GM12878 (cell line): ENCODE results near the gene RERE. TPM values are rescaled to one million over a fixed set of nuclear protein-coding genes. Genes with fewer than 3 reads are reported as not detected.

Source experiments
- ATF7 ChIP-seq: fragments of 450-650 bp; IDR thresholded peaks from 2 replicates; pipeline ENCODE4 v1.6.1; 2016; ENCODE audit warnings: low read depth, mild to moderate bottlenecking
- BCL11A ChIP-seq: IDR thresholded peaks from 2 replicates; pipeline ENCODE4 v1.6.1; 2011; ENCODE audit warnings: low read depth, low read length
- ETV6 ChIP-seq, 2 experiments: fragments of 450-650 bp in 1 of 2; IDR thresholded peaks in 1 of 2; conservative IDR thresholded peaks in 1 of 2; 2 replicates each; pipeline ENCODE4 v1.6.1; 2014; ENCODE audit warnings: antibody characterized with exemption in 1 of 2, borderline replicate concordance in 1 of 2, low read depth in 1 of 2, mild to moderate bottlenecking in 1 of 2, moderate library complexity in 1 of 2
- GATAD2B ChIP-seq: fragments of 450-650 bp; conservative IDR thresholded peaks from 2 replicates; pipeline ENCODE4 v1.6.1; 2017; ENCODE audit warnings: low read depth, mild to moderate bottlenecking, moderate library complexity
- HDGF ChIP-seq: fragments of 450-650 bp; IDR thresholded peaks from 2 replicates; pipeline ENCODE4 v1.6.1; 2016; ENCODE audit warnings: antibody characterized with exemption
- KLF5 ChIP-seq: fragments of 450-650 bp; IDR thresholded peaks from 2 replicates; pipeline ENCODE4 v1.6.1; 2014; ENCODE audit warnings: mild to moderate bottlenecking; ENCODE audit not compliant: partially characterized antibody
- MTA2 ChIP-seq: fragments of 450-650 bp; IDR thresholded peaks from 2 replicates; pipeline ENCODE4 v1.6.1; 2016; ENCODE audit warnings: low read depth, mild to moderate bottlenecking, moderate library complexity
- MTA3 ChIP-seq: IDR thresholded peaks from 2 replicates; pipeline ENCODE4 v1.6.1; 2012; ENCODE audit warnings: low read length, inconsistent platforms, borderline replicate concordance
- MYB ChIP-seq: fragments of 150-350 bp; IDR thresholded peaks from 2 replicates; pipeline ENCODE4 v1.6.1; 2014; ENCODE audit warnings: mild to moderate bottlenecking, low read depth, low read length, borderline replicate concordance
- NR2F1 ChIP-seq: fragments of 450-650 bp; conservative IDR thresholded peaks from 2 replicates; pipeline ENCODE4 v1.6.1; 2017; ENCODE audit warnings: mild to moderate bottlenecking
- RAD51 ChIP-seq: fragments of 450-650 bp; IDR thresholded peaks from 2 replicates; pipeline ENCODE4 v1.6.1; 2016; ENCODE audit warnings: moderate library complexity, mild to moderate bottlenecking, inconsistent platforms
- RB1 ChIP-seq: fragments of 450-650 bp; formaldehyde crosslinking; IDR thresholded peaks from 2 replicates; pipeline ENCODE4 v1.6.1; 2017; ENCODE audit warnings: mild to moderate bottlenecking, borderline replicate concordance
- RUNX3 ChIP-seq: IDR thresholded peaks from 2 replicates; pipeline ENCODE4 v1.6.1; 2012; ENCODE audit warnings: low read length, inconsistent platforms
- SREBF1 ChIP-seq: IDR thresholded peaks from 2 replicates; pipeline ENCODE4 v1.6.1; 2012; ENCODE audit warnings: mild to moderate bottlenecking, low read length
- ZZZ3 ChIP-seq: IDR thresholded peaks from 2 replicates; pipeline ENCODE4 v1.6.1; 2011; ENCODE audit warnings: low read depth; ENCODE audit not compliant: control insufficient read depth, insufficient read length
- polyA plus RNA-seq, 11 experiments: library from polyadenylated mRNA; depleted of rRNA in 4 of 11; unstranded in 6 of 11; stranded (reverse) in 5 of 11; fragments of >200 nt; fragmentation: Nextera tagmentation in 4 of 11; fragmentation: Illumina TruSeq in 1 of 11; extraction: Ambion mirVana in 4 of 11; extraction: Trizol in 1 of 11; gene quantifications; 1 replicate in 1 of 11; 2 replicates in 10 of 11; pipeline versions ENCODE4 v1.2.1 to v1.2.3, GENCODE V29; 2011 to 2016; ENCODE audit warnings: inconsistent platforms in 2 of 11, missing spikeins in 2 of 11, low read depth in 1 of 11
- total RNA-seq, 4 experiments: library from RNA; depleted of rRNA in 3 of 4; stranded (reverse); fragments of >200 nt in 3 of 4; fragmentation: Illumina TruSeq in 1 of 4; extraction: Trizol in 1 of 4; gene quantifications; 2 replicates each; pipeline versions ENCODE4 v1.2.1 to v1.2.3, GENCODE V29; 2013 to 2021
- TF ChIP-seq, protein P1 (sequence below): fragments of 450-650 bp; IDR thresholded peaks from 2 replicates; pipeline ENCODE4 v1.6.1; 2017; ENCODE audit warnings: mild to moderate bottlenecking, moderate library complexity
- TF ChIP-seq, protein P2 (sequence below): IDR thresholded peaks from 2 replicates; pipeline ENCODE4 v1.6.1; 2012; ENCODE audit warnings: mild to moderate bottlenecking, low read depth, low read length
- TF ChIP-seq, protein P3 (sequence below): fragments of 450-650 bp; formaldehyde crosslinking; IDR thresholded peaks from 2 replicates; pipeline ENCODE4 v1.4.0; 2022; ENCODE audit warnings: mild to moderate bottlenecking, moderate library complexity

Gene RERE
- total and polyA plus RNA-seq, 10 of the 15 experiments (the other 5 are each of a cell fraction or from before 2014, with no cell fraction given), result 5.2 to 60.5 (median 20.2) TPM

DNA sequence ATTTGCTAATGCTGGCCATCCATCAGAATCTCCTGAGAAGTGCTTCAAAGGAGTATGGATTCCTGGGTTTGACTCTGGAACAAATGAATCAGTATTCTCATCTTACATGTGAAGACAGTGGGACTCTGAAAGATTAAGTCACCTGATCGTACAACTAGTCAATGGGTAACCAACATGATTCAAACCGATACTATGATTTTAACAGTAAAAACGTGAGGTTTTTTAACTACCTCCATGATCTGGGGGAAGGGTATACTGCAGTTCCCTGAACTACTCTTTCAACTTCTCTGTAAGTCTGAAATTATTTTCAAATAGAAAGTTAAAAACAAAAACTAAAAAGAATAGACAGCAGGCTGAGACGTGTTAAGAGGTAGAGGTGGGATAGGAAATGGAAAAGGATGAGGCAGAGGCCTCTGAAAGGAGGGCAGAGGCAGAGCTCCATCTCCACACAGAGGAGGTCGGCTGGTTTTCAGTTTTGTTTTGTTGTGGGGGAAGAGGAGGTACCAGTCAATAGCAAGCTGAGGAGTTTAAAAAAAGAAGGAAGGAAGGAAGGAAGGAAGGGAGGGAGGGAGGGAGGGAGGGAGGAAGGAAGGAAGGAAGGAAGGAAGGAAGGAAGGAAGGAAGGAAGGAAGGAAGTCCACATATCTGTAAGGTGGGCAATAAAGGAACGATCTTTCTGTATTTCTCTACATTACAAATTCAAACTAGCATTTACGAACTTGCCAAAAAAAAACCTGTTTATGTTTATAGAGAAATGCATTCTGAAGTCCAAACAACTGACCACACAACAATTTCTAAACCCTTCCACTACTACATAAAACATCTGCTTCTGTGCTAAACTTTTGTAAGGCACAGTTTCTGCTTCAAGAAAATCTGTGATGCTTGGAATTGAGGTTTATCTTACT lies 213.1 kb downstream of the RERE start (continued):
- no peak for TF ChIP-seq RB1
- TF ChIP-seq RAD51, result peak; percentile 88
- TF ChIP-seq ZZZ3, result no peak
- TF ChIP-seq RUNX3, result peak; percentile 95
- peak; percentile 94 for TF ChIP-seq NR2F1
- TF ChIP-seq BCL11A, result peak; percentile 57; the same call in 1 of the 2 replicates
- no peak for TF ChIP-seq HDGF
- TF ChIP-seq, protein P1, sequence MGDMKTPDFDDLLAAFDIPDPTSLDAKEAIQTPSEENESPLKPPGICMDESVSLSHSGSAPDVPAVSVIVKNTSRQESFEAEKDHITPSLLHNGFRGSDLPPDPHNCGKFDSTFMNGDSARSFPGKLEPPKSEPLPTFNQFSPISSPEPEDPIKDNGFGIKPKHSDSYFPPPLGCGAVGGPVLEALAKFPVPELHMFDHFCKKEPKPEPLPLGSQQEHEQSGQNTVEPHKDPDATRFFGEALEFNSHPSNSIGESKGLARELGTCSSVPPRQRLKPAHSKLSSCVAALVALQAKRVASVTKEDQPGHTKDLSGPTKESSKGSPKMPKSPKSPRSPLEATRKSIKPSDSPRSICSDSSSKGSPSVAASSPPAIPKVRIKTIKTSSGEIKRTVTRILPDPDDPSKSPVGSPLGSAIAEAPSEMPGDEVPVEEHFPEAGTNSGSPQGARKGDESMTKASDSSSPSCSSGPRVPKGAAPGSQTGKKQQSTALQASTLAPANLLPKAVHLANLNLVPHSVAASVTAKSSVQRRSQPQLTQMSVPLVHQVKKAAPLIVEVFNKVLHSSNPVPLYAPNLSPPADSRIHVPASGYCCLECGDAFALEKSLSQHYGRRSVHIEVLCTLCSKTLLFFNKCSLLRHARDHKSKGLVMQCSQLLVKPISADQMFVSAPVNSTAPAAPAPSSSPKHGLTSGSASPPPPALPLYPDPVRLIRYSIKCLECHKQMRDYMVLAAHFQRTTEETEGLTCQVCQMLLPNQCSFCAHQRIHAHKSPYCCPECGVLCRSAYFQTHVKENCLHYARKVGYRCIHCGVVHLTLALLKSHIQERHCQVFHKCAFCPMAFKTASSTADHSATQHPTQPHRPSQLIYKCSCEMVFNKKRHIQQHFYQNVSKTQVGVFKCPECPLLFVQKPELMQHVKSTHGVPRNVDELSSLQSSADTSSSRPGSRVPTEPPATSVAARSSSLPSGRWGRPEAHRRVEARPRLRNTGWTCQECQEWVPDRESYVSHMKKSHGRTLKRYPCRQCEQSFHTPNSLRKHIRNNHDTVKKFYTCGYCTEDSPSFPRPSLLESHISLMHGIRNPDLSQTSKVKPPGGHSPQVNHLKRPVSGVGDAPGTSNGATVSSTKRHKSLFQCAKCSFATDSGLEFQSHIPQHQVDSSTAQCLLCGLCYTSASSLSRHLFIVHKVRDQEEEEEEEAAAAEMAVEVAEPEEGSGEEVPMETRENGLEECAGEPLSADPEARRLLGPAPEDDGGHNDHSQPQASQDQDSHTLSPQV, result no peak
- TF ChIP-seq GATAD2B, result peak; percentile 79
- peak in 1 of 2 experiments; percentile 92; a peak in 2 of 4 replicates for TF ChIP-seq ETV6 (conservative IDR thresholded peaks at IDR 0.05 in 1 of 2, IDR thresholded peaks at IDR 0.05 in 1 of 2; ENCODE audit: borderline replicate concordance in 1 of 2, low read depth in 1 of 2)
- peak; percentile 75 for TF ChIP-seq ATF7
- peak; percentile 67 for TF ChIP-seq MTA2
- no peak for TF ChIP-seq KLF5
- peak; percentile 50; the same call in 1 of the 2 replicates for TF ChIP-seq MYB
- TF ChIP-seq MTA3, result 0 out of 2 replicates have a peak, but pooled peaks have one; percentile 88
- TF ChIP-seq, protein P2, sequence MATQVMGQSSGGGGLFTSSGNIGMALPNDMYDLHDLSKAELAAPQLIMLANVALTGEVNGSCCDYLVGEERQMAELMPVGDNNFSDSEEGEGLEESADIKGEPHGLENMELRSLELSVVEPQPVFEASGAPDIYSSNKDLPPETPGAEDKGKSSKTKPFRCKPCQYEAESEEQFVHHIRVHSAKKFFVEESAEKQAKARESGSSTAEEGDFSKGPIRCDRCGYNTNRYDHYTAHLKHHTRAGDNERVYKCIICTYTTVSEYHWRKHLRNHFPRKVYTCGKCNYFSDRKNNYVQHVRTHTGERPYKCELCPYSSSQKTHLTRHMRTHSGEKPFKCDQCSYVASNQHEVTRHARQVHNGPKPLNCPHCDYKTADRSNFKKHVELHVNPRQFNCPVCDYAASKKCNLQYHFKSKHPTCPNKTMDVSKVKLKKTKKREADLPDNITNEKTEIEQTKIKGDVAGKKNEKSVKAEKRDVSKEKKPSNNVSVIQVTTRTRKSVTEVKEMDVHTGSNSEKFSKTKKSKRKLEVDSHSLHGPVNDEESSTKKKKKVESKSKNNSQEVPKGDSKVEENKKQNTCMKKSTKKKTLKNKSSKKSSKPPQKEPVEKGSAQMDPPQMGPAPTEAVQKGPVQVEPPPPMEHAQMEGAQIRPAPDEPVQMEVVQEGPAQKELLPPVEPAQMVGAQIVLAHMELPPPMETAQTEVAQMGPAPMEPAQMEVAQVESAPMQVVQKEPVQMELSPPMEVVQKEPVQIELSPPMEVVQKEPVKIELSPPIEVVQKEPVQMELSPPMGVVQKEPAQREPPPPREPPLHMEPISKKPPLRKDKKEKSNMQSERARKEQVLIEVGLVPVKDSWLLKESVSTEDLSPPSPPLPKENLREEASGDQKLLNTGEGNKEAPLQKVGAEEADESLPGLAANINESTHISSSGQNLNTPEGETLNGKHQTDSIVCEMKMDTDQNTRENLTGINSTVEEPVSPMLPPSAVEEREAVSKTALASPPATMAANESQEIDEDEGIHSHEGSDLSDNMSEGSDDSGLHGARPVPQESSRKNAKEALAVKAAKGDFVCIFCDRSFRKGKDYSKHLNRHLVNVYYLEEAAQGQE, result no peak
- TF ChIP-seq SREBF1, result peak; percentile 87
- TF ChIP-seq, protein P3, sequence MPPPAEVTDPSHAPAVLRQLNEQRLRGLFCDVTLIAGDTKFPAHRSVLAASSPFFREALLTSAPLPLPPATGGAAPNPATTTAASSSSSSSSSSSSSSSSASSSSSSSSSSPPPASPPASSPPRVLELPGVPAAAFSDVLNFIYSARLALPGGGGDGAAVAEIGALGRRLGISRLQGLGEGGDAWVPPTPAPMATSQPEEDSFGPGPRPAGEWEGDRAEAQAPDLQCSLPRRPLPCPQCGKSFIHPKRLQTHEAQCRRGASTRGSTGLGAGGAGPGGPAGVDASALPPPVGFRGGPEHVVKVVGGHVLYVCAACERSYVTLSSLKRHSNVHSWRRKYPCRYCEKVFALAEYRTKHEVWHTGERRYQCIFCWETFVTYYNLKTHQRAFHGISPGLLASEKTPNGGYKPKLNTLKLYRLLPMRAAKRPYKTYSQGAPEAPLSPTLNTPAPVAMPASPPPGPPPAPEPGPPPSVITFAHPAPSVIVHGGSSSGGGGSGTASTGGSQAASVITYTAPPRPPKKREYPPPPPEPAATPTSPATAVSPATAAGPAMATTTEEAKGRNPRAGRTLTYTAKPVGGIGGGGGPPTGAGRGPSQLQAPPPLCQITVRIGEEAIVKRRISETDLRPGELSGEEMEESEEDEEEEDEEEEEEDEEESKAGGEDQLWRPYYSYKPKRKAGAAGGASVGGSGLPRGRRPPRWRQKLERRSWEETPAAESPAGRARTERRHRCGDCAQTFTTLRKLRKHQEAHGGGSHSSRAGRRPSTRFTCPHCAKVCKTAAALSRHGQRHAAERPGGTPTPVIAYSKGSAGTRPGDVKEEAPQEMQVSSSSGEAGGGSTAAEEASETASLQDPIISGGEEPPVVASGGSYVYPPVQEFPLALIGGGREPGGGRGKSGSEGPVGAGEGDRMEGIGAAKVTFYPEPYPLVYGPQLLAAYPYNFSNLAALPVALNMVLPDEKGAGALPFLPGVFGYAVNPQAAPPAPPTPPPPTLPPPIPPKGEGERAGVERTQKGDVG (CRISPR knock-in tag), result no peak
